Effector CD8-positive, alpha-beta T cell (primary cell): Measurements from ENCODE around the gene SCN5A.

ENCODE experiments used
- DNase-seq: peaks from one replicate; lab custom pipeline; 2025; lab: John Stamatoyannopoulos, UW

SCN5A gene

GRCh38 chr3:38622336-38622735 lies 27.2 kb downstream of the SCN5A start:
- no peak for DNase-seq

- no peak for DNase-seq
These were observed 29.3 kb downstream of the SCN5A start for GRCh38 chr3:38620236-38620635.

- no peak for DNase-seq
These were observed 31.1 kb downstream of the SCN5A start for GRCh38 chr3:38618343-38618742.

- DNase-seq: no peak
These were observed 31.9 kb downstream of the SCN5A start for GRCh38 chr3:38617586-38617985.

GRCh38 chr3:38617137-38617536 lies 32.4 kb downstream of the SCN5A start:
- DNase-seq: no peak

GRCh38 chr3:38616658-38617057 lies 32.8 kb downstream of the SCN5A start:
- no peak for DNase-seq

- DNase-seq: no peak
These were observed 33.4 kb downstream of the SCN5A start for GRCh38 chr3:38616111-38616510.

GRCh38 chr3:38614651-38615352 lies 34.7 kb downstream of the SCN5A start:
- DNase-seq: no peak

GRCh38 chr3:38614091-38614490 lies 35.4 kb downstream of the SCN5A start:
- DNase-seq: no peak

- no peak for DNase-seq
These were observed 36.1 kb downstream of the SCN5A start for GRCh38 chr3:38613426-38613825.

GRCh38 chr3:38611866-38612265 lies 37.6 kb downstream of the SCN5A start:
- no peak for DNase-seq

- DNase-seq: no peak
These were observed 38.6 kb downstream of the SCN5A start for GRCh38 chr3:38610934-38611333.

- no peak for DNase-seq
These were observed 39.1 kb downstream of the SCN5A start for GRCh38 chr3:38610436-38610835.

GRCh38 chr3:38609386-38610111 lies 39.9 kb downstream of the SCN5A start:
- no peak for DNase-seq

GRCh38 chr3:38608961-38609360 lies 40.5 kb downstream of the SCN5A start:
- no peak for DNase-seq

- DNase-seq: no peak
These were observed 41.3 kb downstream of the SCN5A start for GRCh38 chr3:38608086-38608775.

GRCh38 chr3:38606561-38606960 lies 42.9 kb downstream of the SCN5A start:
- no peak for DNase-seq

- no peak for DNase-seq
These were observed 43.5 kb downstream of the SCN5A start for GRCh38 chr3:38605981-38606380.

GRCh38 chr3:38604246-38604645 lies 45.2 kb downstream of the SCN5A start:
- DNase-seq: no peak

GRCh38 chr3:38603731-38604131 lies 45.8 kb downstream of the SCN5A start:
- no peak for DNase-seq

GRCh38 chr3:38602576-38603250 lies 46.8 kb downstream of the SCN5A start:
- no peak for DNase-seq

- no peak for DNase-seq
These were observed 47.4 kb downstream of the SCN5A start for GRCh38 chr3:38601956-38602550.
